ENCODE results near the gene MYL12A.

MYL12A gene

GRCh38 chr18:3209859-3210569 is 37.6 kb upstream of the MYL12A start:
- no peak overlapping the region for H3K4me3 ChIP-seq (ENCODE audit: low read depth, low read length)
- no peaks in the 10 kb centered on the region for H3K36me3 ChIP-seq (replicated peaks)
- DNase-seq = no peak
- H3K27me3 ChIP-seq (replicated peaks) = no peaks in the 10 kb centered on the region
- TF ChIP-seq, protein P1, sequence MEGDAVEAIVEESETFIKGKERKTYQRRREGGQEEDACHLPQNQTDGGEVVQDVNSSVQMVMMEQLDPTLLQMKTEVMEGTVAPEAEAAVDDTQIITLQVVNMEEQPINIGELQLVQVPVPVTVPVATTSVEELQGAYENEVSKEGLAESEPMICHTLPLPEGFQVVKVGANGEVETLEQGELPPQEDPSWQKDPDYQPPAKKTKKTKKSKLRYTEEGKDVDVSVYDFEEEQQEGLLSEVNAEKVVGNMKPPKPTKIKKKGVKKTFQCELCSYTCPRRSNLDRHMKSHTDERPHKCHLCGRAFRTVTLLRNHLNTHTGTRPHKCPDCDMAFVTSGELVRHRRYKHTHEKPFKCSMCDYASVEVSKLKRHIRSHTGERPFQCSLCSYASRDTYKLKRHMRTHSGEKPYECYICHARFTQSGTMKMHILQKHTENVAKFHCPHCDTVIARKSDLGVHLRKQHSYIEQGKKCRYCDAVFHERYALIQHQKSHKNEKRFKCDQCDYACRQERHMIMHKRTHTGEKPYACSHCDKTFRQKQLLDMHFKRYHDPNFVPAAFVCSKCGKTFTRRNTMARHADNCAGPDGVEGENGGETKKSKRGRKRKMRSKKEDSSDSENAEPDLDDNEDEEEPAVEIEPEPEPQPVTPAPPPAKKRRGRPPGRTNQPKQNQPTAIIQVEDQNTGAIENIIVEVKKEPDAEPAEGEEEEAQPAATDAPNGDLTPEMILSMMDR (IDR thresholded peaks at IDR 0.05; ENCODE audit: low read depth, low read length, missing control alignments) = no peak
- in situ Hi-C loops (cut with HindIII; ENCODE audit: low pct_ligation_motif_present, low sequenced_read_pairs) = no loop called here
- H3K27ac ChIP-seq = no peak overlapping the region

DNA sequence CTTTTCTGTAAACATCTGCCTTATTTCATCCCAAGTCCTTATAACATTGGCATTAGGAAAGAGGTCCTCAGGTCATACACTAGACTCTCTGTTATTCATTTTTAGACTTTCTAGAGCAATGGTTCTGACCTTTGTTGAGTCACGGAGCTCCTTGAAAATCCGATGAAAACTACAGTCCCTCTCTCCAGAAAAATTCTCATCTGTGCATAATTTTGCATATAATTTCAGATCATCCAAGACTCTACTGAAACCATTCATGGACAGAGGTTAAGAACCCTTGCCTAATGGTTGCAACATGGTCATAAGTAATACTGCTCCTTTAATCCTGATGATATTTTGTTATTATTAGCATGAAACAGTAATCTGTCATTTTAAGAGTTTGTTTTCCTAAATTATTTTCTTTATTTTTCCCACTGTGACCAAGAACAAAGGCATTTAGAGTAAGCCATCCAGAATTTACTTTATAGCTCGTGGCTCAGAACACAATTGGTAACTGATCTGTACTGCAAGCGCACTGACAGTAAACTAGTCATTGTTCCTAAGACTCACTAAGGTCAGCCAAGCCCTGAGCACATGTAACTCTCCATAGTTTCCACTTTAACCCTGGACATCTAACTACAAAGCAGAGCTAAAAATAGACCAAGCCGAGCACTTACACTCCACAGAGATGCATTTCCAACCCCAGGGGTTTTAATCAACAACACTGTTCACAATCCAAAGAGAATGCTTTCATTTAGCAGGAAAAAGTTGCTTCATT is 36.2 kb upstream of the MYL12A start:
- no peaks in the 10 kb centered on the region for H3K36me3 ChIP-seq (replicated peaks)
- in situ Hi-C loops (cut with HindIII; ENCODE audit: low pct_ligation_motif_present, low sequenced_read_pairs) = no loop called here
- DNase-seq = peak; percentile 9
- TF ChIP-seq, protein P1 (IDR thresholded peaks at IDR 0.05; ENCODE audit: low read depth, low read length, missing control alignments) = no peak
- H3K27ac ChIP-seq = no peak overlapping the region
- no peak overlapping the region for H3K4me3 ChIP-seq (ENCODE audit: low read depth, low read length)
- no peaks in the 10 kb centered on the region for H3K27me3 ChIP-seq (replicated peaks)

- Histone ChIP-seq H3K4me3 (ENCODE audit: low read depth, low read length) (no peak overlapping the region), H3K27me3 (replicated peaks) (no peaks in the 10 kb centered on the region), H3K36me3 (replicated peaks) (no peaks in the 10 kb centered on the region), H3K27ac (no peak overlapping the region)
- in situ Hi-C loops (cut with HindIII; ENCODE audit: low pct_ligation_motif_present, low sequenced_read_pairs) = no loop called here
- TF ChIP-seq, protein P1 (IDR thresholded peaks at IDR 0.05; ENCODE audit: low read depth, low read length, missing control alignments) = no peak
- DNase-seq = no peak
Measured at GRCh38 chr18:3212657-3213056, 34.9 kb upstream of the MYL12A start.

DNA sequence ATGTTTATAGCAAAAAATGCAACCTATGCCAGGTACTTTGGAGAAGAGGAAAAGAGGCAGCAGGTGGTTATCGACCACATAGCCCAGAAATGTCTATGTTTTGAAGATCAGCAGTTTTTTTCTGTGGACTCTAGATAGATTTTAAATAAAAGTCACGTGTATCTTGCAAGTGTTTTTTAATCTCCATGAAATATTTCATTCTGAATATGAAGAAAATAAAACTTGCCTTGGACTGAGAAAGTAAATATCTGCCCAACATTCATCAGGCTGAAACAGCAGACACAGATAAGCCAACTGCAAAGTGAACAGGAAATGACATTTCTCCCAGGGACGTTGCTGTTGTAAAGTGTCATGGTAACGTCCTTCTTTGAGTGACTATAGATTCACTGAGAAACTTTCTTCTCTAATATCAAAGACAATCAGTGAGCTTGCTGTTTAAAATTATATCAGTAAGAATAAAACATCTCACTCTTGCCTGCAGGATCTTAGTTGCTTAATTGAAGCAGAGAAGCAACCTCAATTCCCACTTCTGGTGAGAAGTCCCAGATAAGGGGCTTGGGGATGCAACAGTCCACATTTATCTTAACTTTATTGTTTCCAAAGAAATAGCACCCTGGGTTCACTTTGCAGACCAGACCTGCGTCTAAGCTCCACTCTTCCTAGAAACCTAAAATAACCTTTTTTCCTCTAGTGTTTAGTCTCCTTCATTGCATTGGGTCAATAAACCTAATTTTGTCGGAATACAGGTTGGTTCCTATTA is 34.1 kb upstream of the MYL12A start:
- Histone ChIP-seq H3K27ac (no peak overlapping the region), H3K27me3 (replicated peaks) (no peaks in the 10 kb centered on the region), H3K4me3 (ENCODE audit: low read depth, low read length) (no peak overlapping the region), H3K36me3 (replicated peaks) (no peaks in the 10 kb centered on the region)
- DNase-seq = peak; percentile 52
- in situ Hi-C loops (cut with HindIII; ENCODE audit: low pct_ligation_motif_present, low sequenced_read_pairs) = no loop called here
- TF ChIP-seq, protein P1 (IDR thresholded peaks at IDR 0.05; ENCODE audit: low read depth, low read length, missing control alignments) = no peak

GRCh38 chr18:3214855-3215637 is 32.6 kb upstream of the MYL12A start:
- DNase-seq = no peak
- in situ Hi-C loops (cut with HindIII; ENCODE audit: low pct_ligation_motif_present, low sequenced_read_pairs) = no loop called here
- TF ChIP-seq, protein P1 (IDR thresholded peaks at IDR 0.05; ENCODE audit: low read depth, low read length, missing control alignments) = no peak
- Histone ChIP-seq H3K27ac (no peak overlapping the region), H3K27me3 (replicated peaks) (no peaks in the 10 kb centered on the region), H3K4me3 (ENCODE audit: low read depth, low read length) (no peak overlapping the region), H3K36me3 (replicated peaks) (no peaks in the 10 kb centered on the region)
